ENCODE measurements around the gene VCPKMT.

The VCPKMT gene

GRCh38 chr14:50103558-50103957 is 12.8 kb downstream of the VCPKMT start:
- TF ChIP-seq, protein P1, sequence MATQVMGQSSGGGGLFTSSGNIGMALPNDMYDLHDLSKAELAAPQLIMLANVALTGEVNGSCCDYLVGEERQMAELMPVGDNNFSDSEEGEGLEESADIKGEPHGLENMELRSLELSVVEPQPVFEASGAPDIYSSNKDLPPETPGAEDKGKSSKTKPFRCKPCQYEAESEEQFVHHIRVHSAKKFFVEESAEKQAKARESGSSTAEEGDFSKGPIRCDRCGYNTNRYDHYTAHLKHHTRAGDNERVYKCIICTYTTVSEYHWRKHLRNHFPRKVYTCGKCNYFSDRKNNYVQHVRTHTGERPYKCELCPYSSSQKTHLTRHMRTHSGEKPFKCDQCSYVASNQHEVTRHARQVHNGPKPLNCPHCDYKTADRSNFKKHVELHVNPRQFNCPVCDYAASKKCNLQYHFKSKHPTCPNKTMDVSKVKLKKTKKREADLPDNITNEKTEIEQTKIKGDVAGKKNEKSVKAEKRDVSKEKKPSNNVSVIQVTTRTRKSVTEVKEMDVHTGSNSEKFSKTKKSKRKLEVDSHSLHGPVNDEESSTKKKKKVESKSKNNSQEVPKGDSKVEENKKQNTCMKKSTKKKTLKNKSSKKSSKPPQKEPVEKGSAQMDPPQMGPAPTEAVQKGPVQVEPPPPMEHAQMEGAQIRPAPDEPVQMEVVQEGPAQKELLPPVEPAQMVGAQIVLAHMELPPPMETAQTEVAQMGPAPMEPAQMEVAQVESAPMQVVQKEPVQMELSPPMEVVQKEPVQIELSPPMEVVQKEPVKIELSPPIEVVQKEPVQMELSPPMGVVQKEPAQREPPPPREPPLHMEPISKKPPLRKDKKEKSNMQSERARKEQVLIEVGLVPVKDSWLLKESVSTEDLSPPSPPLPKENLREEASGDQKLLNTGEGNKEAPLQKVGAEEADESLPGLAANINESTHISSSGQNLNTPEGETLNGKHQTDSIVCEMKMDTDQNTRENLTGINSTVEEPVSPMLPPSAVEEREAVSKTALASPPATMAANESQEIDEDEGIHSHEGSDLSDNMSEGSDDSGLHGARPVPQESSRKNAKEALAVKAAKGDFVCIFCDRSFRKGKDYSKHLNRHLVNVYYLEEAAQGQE (IDR thresholded peaks at IDR 0.05; ENCODE audit: low read depth), result no peak
- TF ChIP-seq FOXM1 (IDR thresholded peaks at IDR 0.05; ENCODE audit: borderline replicate concordance, low read depth) (no peak), TCF12 (IDR thresholded peaks at IDR 0.05; ENCODE audit: low read depth) (no peak), NFIC (IDR thresholded peaks at IDR 0.05) (no peak), EP300 (IDR thresholded peaks at IDR 0.05; ENCODE audit: borderline replicate concordance) (no peak), EGR1 (IDR thresholded peaks at IDR 0.05) (no peak), ZBTB7A (IDR thresholded peaks at IDR 0.05; ENCODE audit: low read depth) (no peak)
- TF ChIP-seq, protein P2, sequence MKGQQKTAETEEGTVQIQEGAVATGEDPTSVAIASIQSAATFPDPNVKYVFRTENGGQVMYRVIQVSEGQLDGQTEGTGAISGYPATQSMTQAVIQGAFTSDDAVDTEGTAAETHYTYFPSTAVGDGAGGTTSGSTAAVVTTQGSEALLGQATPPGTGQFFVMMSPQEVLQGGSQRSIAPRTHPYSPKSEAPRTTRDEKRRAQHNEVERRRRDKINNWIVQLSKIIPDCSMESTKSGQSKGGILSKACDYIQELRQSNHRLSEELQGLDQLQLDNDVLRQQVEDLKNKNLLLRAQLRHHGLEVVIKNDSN (IDR thresholded peaks at IDR 0.05), result no peak

DNA sequence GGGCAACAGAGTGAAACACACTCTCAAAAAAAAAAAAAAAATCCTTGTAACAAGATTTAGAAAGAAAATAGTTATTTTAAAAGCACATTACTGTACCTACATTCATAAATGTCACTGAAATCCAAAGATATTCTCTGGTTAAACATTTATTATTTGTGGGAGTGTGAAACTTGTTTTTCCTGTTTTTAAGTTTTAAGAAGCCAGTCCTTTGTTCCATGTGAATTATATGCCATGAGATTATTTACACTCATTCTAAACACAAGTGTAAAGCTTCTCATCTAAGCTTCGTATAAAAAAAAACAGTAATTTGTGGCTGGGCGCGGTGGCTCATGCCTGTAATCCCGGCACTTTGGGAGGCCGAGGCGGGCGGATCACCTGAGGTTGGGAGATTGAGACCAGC is 15.0 kb downstream of the VCPKMT start:
- TF ChIP-seq EP300 (IDR thresholded peaks at IDR 0.05; ENCODE audit: borderline replicate concordance), result no peak
- TF ChIP-seq, protein P1 (IDR thresholded peaks at IDR 0.05; ENCODE audit: low read depth), result no peak
- no peak for TF ChIP-seq CEBPB (IDR thresholded peaks at IDR 0.05)
- no peak for TF ChIP-seq ZBTB7A (IDR thresholded peaks at IDR 0.05; ENCODE audit: low read depth)
- TF ChIP-seq, protein P2 (IDR thresholded peaks at IDR 0.05), result no peak
- TF ChIP-seq TAF1 (IDR thresholded peaks at IDR 0.05; ENCODE audit: low read depth), result no peak
- no peak for TF ChIP-seq RAD21 (IDR thresholded peaks at IDR 0.05; ENCODE audit: low read depth)
- no peak for TF ChIP-seq EGR1 (IDR thresholded peaks at IDR 0.05)
- no peak for TF ChIP-seq YY1 (IDR thresholded peaks at IDR 0.05; ENCODE audit: low read depth)
- no peak for TF ChIP-seq CREB1 (IDR thresholded peaks at IDR 0.05; ENCODE audit: low read depth)
- TF ChIP-seq NFIC (IDR thresholded peaks at IDR 0.05), result no peak
- TF ChIP-seq, protein P3, sequence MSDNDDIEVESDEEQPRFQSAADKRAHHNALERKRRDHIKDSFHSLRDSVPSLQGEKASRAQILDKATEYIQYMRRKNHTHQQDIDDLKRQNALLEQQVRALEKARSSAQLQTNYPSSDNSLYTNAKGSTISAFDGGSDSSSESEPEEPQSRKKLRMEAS (IDR thresholded peaks at IDR 0.05), result no peak
- no peak for TF ChIP-seq TEAD4 (IDR thresholded peaks at IDR 0.05)

GRCh38 chr14:50100805-50101204 is 15.6 kb downstream of the VCPKMT start:
- TF ChIP-seq RAD21 (IDR thresholded peaks at IDR 0.05; ENCODE audit: low read depth), result no peak
- TF ChIP-seq EP300 (IDR thresholded peaks at IDR 0.05; ENCODE audit: borderline replicate concordance), result no peak
- no peak for TF ChIP-seq NFIC (IDR thresholded peaks at IDR 0.05)
- TF ChIP-seq TCF12 (IDR thresholded peaks at IDR 0.05; ENCODE audit: low read depth), result no peak
- TF ChIP-seq CREB1 (IDR thresholded peaks at IDR 0.05; ENCODE audit: low read depth), result no peak
- TF ChIP-seq, protein P2 (IDR thresholded peaks at IDR 0.05), result no peak
- no peak for TF ChIP-seq TEAD4 (IDR thresholded peaks at IDR 0.05)
- TF ChIP-seq YY1 (IDR thresholded peaks at IDR 0.05; ENCODE audit: low read depth), result no peak
- TF ChIP-seq, protein P3 (IDR thresholded peaks at IDR 0.05), result no peak
- no peak for TF ChIP-seq CEBPB (IDR thresholded peaks at IDR 0.05)
- no peak for TF ChIP-seq FOXM1 (IDR thresholded peaks at IDR 0.05; ENCODE audit: borderline replicate concordance, low read depth)
- TF ChIP-seq TAF1 (IDR thresholded peaks at IDR 0.05; ENCODE audit: low read depth), result no peak
- no peak for TF ChIP-seq ZBTB7A (IDR thresholded peaks at IDR 0.05; ENCODE audit: low read depth)
- TF ChIP-seq EGR1 (IDR thresholded peaks at IDR 0.05), result no peak

GRCh38 chr14:50099335-50099734 is 17.0 kb downstream of the VCPKMT start:
- TF ChIP-seq, protein P2 (IDR thresholded peaks at IDR 0.05), result no peak
- TF ChIP-seq EP300 (IDR thresholded peaks at IDR 0.05; ENCODE audit: borderline replicate concordance), result no peak
- no peak for TF ChIP-seq TAF1 (IDR thresholded peaks at IDR 0.05; ENCODE audit: low read depth)

- no peak for TF ChIP-seq ZBTB7A (IDR thresholded peaks at IDR 0.05; ENCODE audit: low read depth)
- no peak for TF ChIP-seq TCF12 (IDR thresholded peaks at IDR 0.05; ENCODE audit: low read depth)
- no peak for TF ChIP-seq TAF1 (IDR thresholded peaks at IDR 0.05; ENCODE audit: low read depth)
- no peak for TF ChIP-seq TEAD4 (IDR thresholded peaks at IDR 0.05)
- TF ChIP-seq YY1 (IDR thresholded peaks at IDR 0.05; ENCODE audit: low read depth), result no peak
- no peak for TF ChIP-seq EGR1 (IDR thresholded peaks at IDR 0.05)
- no peak for TF ChIP-seq CREB1 (IDR thresholded peaks at IDR 0.05; ENCODE audit: low read depth)
- TF ChIP-seq, protein P1 (IDR thresholded peaks at IDR 0.05; ENCODE audit: low read depth), result no peak
- no peak for TF ChIP-seq RAD21 (IDR thresholded peaks at IDR 0.05; ENCODE audit: low read depth)
- TF ChIP-seq, protein P2 (IDR thresholded peaks at IDR 0.05), result no peak
- TF ChIP-seq, protein P3 (IDR thresholded peaks at IDR 0.05), result no peak
These were observed 20.5 kb downstream of the VCPKMT start for GRCh38 chr14:50095895-50096294.
